ENCODE measurements around the gene CDKN2A.

Gene CDKN2A

DNA sequence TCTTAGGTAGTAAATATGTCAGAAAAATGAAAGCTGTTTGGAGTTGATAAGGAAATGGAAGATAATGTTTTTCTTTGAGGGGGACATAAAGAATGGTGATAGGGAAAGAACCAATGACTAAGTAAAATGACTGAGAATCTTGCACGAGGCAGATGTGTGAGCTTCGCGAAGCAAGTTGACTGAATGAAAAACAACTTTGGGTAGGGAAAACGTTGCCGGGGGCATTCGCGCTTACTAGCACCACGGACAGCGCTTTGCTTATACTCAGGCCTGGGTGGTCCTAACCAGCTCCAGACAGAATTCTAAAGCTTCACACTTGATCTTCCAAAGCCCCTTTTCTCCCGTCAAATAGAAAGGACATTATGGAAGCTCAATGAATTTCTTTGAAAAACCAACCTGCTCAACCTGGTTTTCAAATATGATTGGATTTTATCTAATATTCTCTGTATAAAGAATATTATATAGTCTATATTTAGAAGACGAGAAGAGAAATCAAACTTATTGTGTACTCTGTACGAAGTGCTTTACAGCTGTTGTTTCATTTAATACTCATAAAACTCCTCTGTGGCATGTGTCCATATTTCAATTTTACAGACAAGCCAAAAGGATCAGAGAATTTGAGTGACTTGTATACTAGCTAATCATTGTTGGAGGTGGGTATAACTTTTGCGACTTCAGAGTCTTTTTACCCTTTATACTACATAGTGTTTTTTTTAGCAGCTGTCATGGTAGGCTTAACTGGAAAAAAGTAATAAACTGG is 16.9 kb upstream of the CDKN2A start:
- Histone ChIP-seq H3K9ac (no peak overlapping the region), H3K4me1 (peaks cover 3 to 12% (median 11%) of the 10 kb centered on the region in 10 experiments; a peak in 15 of 20 replicates), H3K4me3 (no peak overlapping the region), H4K20me1 (peaks cover 19 to 53% (median 30%) of the 10 kb centered on the region in 11 experiments), H3K27ac (no peak overlapping the region), H3K36me3 (peaks cover 0 to 20% (median 0%) of the 10 kb centered on the region in 11 experiments; a peak in 10 of 22 replicates), H3K9me3 (replicated peaks in 1 of 11) (peaks cover 6 to 24% (median 12%) of the 10 kb centered on the region in 11 experiments), H3K4me2 (no peak overlapping the region), H3K27me3 (peaks cover 63 to 75% (median 74%) of the 10 kb centered on the region in 11 experiments)
- TF ChIP-seq Cebpa-rat (IDR thresholded peaks at IDR 0.05), result no peak

DNA sequence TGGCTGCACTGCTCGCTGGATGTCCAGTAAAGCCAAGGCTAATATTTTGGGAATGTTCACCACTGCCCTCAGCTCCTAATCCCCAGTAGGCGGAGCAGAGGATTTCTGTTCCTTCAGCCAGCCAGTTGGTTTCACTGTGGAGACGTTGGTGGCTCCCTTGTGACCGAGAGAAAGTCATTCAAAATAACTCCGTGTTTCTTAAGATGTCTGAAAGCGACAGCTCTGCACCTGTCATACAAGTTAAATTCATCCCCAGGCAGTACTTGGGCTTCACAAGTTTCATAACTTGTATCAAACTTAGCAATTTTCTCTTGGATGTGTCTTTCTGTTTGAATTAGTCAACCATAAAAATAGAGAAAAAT is 15.3 kb upstream of the CDKN2A start:
- Histone ChIP-seq H3K4me2 (peak overlapping the region; percentile 55 to 84 (median 70)), H3K9me3 (replicated peaks in 1 of 11) (peaks cover 6 to 39% (median 12%) of the 10 kb centered on the region in 11 experiments), H4K20me1 (peaks cover 34 to 69% (median 46%) of the 10 kb centered on the region in 11 experiments), H3K27ac (no peak overlapping the region), H3K4me3 (peak overlapping the region; percentile 5 to 67 (median 53); a peak in 18 of 20 replicates), H3K9ac (0 out of 22 replicates have a peak overlapping the region, but pooled peaks of 2 of the 11 experiments have one; percentile 36 to 43), H3K4me1 (peaks cover 9 to 26% (median 11%) of the 10 kb centered on the region in 10 experiments; a peak in 16 of 20 replicates), H3K36me3 (peaks cover 0 to 35% (median 0%) of the 10 kb centered on the region in 11 experiments; a peak in 10 of 22 replicates), H3K27me3 (peaks cover 78 to 91% (median 89%) of the 10 kb centered on the region in 11 experiments)
- no peak for TF ChIP-seq Cebpa-rat (IDR thresholded peaks at IDR 0.05)

DNA sequence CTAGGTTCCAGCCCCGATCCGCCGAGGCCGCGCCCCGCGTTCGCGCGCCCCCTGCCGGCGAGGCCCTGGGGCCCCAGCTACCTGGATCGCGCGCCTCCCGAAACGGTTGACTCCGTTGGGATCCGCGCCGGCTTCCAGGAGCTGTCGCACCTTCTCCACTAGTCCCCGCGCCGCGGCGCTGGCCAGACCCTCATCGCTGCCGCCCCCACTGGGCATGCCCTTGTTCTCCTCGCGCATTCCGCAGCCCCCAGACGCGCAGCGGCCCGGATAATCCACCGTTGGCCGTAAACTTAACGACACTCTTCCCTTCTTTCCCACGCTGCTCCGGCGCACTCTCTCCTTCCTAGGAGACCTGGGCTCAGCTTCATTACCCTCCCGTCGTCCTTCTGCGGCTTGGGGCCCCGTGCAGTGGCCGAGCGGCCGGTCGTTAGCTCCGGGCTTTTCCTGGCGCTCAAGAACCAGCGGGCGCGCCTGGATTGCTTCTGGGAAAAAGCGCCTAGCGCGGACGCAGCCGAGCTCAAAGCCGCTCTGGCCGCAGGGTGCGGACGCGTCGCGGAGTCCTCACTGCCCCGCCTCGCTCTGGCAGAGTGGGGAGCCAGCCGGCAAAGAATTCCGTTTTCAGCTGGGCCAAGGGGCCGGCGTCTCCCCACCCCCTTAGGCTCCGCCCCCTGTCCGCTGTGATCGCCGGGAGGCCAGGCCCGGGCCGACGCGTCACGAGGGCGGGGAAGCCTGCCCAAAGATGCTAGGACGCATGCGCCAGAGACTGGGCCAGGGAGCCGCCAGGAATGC is 14.7 kb upstream of the CDKN2A start, which contains the start of gene CDKN2B:
TSS of gene CDKN2B (minus strand) at position 589 of the 789 bp plus-strand sequence. CDS start at position 237, 352 bp downstream.
- peak within 1 kb of the TSS; percentile 55 to 84 (median 70) for H3K4me2 ChIP-seq
- peaks cover 9 to 32% (median 11%) of the 10 kb centered on the region in 10 experiments; a peak in 16 of 20 replicates for H3K4me1 ChIP-seq
- peaks cover 37 to 74% (median 48%) of the 10 kb centered on the region in 11 experiments for H4K20me1 ChIP-seq
- H3K4me3 ChIP-seq, result peak within 1 kb of the TSS; percentile 5 to 67 (median 53); a peak in 19 of 20 replicates
- peak within 1 kb of the TSS in 2 of 11 experiments; percentile 53 to 62; a peak in 4 of 22 replicates for H3K27ac ChIP-seq
- H3K9ac ChIP-seq, result peak within 1 kb of the TSS in 4 of 11 experiments; percentile 37 to 72 (median 64); a peak in 7 of 22 replicates
- peaks cover 0 to 41% (median 0%) of the 10 kb centered on the region in 11 experiments; a peak in 10 of 22 replicates for H3K36me3 ChIP-seq
- H3K9me3 ChIP-seq (replicated peaks in 1 of 11), result peaks cover 6 to 39% (median 12%) of the 10 kb centered on the region in 11 experiments
- H3K27me3 ChIP-seq, result peaks cover 84 to 97% (median 95%) of the 10 kb centered on the region in 11 experiments
- TF ChIP-seq Cebpa-rat (IDR thresholded peaks at IDR 0.05), result no peak

DNA sequence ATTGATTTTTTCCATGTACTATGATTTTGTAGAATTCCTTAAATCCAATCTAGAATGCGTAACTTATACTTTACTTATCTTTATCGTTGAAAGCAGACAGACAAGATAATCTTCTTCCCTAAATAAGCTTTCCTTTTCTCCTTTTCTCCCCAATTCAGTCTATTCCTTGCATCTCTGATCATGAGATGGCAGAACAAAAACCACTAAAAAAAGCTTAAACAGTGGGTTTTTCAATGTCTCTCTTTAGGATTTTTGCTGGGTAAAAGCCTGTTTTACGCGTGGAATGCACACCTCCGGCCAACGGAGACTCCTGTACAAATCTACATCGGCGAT is 14.2 kb upstream of the CDKN2A start:
- peaks cover 6 to 39% (median 12%) of the 10 kb centered on the region in 11 experiments for H3K9me3 ChIP-seq (replicated peaks in 1 of 11)
- H3K4me3 ChIP-seq, result peak overlapping the region in 9 of 10 experiments; percentile 39 to 67 (median 53); a peak in 14 of 20 replicates
- peaks cover 37 to 80% (median 51%) of the 10 kb centered on the region in 11 experiments for H4K20me1 ChIP-seq
- H3K27ac ChIP-seq, result peak overlapping the region in 1 of 11 experiments; percentile 62; a peak in 3 of 22 replicates
- TF ChIP-seq Cebpa-rat (IDR thresholded peaks at IDR 0.05), result no peak
- H3K9ac ChIP-seq, result peak overlapping the region in 3 of 11 experiments; percentile 62 to 72 (median 65); a peak in 5 of 22 replicates
- H3K4me2 ChIP-seq, result peak overlapping the region; percentile 55 to 84 (median 70)
- peaks cover 90 to 100% (median 99%) of the 10 kb centered on the region in 11 experiments for H3K27me3 ChIP-seq
- H3K36me3 ChIP-seq, result peaks cover 0 to 46% (median 0%) of the 10 kb centered on the region in 11 experiments; a peak in 10 of 22 replicates
- peaks cover 9 to 36% (median 11%) of the 10 kb centered on the region in 10 experiments; a peak in 16 of 20 replicates for H3K4me1 ChIP-seq

DNA sequence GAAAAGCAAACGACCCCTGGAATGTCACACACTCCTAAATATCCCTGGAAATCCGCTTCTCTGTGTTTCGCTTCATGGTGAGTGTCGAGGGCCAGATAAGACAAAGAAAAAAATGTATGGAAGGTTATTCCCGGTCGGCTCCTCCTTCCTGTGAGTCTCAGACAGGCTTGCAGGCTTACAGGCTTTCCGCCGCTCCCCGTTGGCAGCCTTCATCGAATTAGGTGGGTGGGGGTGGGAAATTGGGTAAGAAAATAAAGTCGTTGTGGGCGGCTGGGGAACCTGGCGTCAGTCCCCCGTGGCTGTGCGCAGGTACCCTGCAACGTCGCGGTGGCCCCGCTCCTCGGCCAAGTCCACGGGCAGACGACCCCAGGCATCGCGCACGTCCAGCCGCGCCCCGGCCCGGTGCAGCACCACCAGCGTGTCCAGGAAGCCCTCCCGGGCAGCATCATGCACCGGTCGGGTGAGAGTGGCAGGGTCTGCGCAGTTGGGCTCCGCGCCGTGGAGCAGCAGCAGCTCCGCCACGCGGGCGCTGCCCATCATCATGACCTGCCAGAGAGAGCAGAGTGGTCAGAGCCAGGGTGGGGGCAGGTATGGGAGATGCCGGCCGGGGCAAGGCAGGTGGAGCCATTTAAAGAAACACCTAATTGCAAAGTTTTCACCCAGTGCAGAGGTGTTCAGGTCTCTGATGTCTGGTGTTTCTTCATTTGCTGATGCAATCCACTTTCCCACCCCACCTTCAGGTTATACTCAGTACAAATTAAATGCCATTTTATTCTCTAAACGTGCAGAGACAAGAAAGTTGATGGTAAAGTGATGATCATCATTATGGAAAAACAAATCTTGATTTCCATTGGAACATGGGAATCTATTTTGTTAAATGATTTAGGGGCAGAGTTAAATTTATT is 11.8 kb upstream of the CDKN2A start:
- no peak for TF ChIP-seq Cebpa-rat (IDR thresholded peaks at IDR 0.05)
- Histone ChIP-seq H3K9me3 (replicated peaks in 1 of 11) (peaks cover 6 to 39% (median 12%) of the 10 kb centered on the region in 11 experiments; a peak in 21 of 22 replicates), H3K4me2 (peak overlapping the region in 3 of 11 experiments; percentile 48 to 70 (median 55); a peak in 6 of 22 replicates), H3K27ac (no peak overlapping the region), H3K36me3 (peaks cover 0 to 44% (median 0%) of the 10 kb centered on the region in 11 experiments; a peak in 7 of 22 replicates), H3K27me3 (peaks cover 99 to 100% (median 100%) of the 10 kb centered on the region in 11 experiments), H4K20me1 (peaks cover 39 to 99% (median 75%) of the 10 kb centered on the region in 11 experiments), H3K4me1 (peaks cover 9 to 36% (median 11%) of the 10 kb centered on the region in 10 experiments; a peak in 16 of 20 replicates), H3K9ac (peak overlapping the region in 1 of 11 experiments; percentile 6; a peak in 1 of 22 replicates), H3K4me3 (peak overlapping the region in 3 of 10 experiments; percentile 59 to 67 (median 64); a peak in 6 of 20 replicates)

DNA sequence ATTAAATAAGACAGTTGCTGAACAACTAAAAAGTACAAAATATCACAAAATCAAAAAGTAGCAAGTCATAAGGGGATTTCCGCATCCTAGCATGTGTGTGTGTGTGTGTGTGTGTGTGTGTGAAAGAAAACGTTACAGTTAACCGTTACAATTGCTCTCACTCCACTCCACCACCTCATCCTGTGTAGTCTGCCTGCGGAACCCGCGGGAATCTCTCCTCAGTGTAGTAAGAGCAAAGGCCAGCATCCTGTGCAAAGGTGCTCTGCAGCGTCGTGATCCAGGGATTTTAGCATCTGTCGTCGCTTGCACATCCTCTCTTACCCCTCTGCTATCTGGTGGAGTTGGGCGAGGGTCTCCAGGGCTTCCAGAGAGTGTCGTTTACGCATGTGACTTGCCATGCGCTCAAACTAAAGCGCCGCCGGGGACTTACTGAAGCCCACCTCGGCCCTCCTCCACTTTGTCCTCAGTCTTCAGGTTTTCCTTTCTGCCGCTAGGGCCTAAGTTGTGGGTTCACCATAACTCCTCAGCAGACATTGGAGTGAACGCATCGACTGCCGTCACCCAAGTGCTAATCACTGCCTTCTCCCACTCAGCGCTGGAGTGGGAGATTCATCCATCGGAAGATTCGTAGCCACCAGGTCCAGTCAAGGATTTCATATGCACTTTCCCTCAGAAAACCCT is 11.0 kb upstream of the CDKN2A start:
- Histone ChIP-seq H3K4me3 (peak overlapping the region in 3 of 10 experiments; percentile 59 to 67 (median 64); a peak in 6 of 20 replicates), H3K27me3 (peaks cover 99 to 100% (median 100%) of the 10 kb centered on the region in 11 experiments), H3K4me1 (peaks cover 9 to 36% (median 11%) of the 10 kb centered on the region in 10 experiments; a peak in 16 of 20 replicates), H3K9me3 (replicated peaks in 1 of 11) (peaks cover 6 to 31% (median 12%) of the 10 kb centered on the region in 11 experiments; a peak in 21 of 22 replicates), H4K20me1 (peaks cover 42 to 98% (median 83%) of the 10 kb centered on the region in 11 experiments), H3K27ac (no peak overlapping the region), H3K9ac (peak overlapping the region in 1 of 11 experiments; percentile 6; a peak in 1 of 22 replicates), H3K36me3 (peaks cover 0 to 44% (median 0%) of the 10 kb centered on the region in 11 experiments; a peak in 7 of 22 replicates), H3K4me2 (peak overlapping the region in 3 of 11 experiments; percentile 48 to 70 (median 55); a peak in 7 of 22 replicates)
- TF ChIP-seq Cebpa-rat (IDR thresholded peaks at IDR 0.05), result no peak

DNA sequence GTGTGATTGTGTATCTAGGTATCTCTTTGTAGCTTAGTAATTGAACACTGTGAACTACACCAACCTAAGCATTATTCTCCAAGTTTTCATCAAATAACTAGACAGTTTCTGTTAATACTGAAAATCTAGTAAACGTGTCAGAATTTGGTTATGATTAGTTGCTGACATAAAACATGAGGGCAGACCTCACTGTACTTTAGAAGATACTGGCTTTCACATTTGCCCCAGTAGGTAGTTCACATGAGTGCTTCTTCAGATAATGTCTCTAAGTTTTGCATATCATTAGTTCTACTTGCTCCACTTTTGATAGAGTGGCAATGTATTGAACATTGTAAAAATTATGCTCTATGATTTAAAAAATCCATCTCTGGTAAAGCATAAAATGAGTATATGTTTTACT is 7.8 kb upstream of the CDKN2A start:
- Histone ChIP-seq H3K4me1 (peaks cover 0 to 34% (median 0%) of the 10 kb centered on the region in 10 experiments; a peak in 5 of 20 replicates), H3K27ac (no peak overlapping the region), H3K9me3 (replicated peaks in 1 of 11) (peaks cover 0 to 17% (median 0%) of the 10 kb centered on the region in 11 experiments; a peak in 7 of 22 replicates), H3K4me2 (no peak overlapping the region), H3K4me3 (no peak overlapping the region), H3K9ac (no peak overlapping the region), H3K36me3 (peaks cover 0 to 40% (median 0%) of the 10 kb centered on the region in 11 experiments; a peak in 7 of 22 replicates), H4K20me1 (peaks cover 27 to 75% (median 65%) of the 10 kb centered on the region in 11 experiments), H3K27me3 (peaks cover 92 to 97% (median 93%) of the 10 kb centered on the region in 11 experiments)
- no peak for TF ChIP-seq Cebpa-rat (IDR thresholded peaks at IDR 0.05)

All from BLaER1 treated with 17β-estradiol and CSF1 and Interleukin-3, amounts not matched to agents 10 nM and 100 nM (cell line).